DND-41 (cell line): Measurements from ENCODE around the gene UROC1.

Experiments
- EZH2 ChIP-seq: IDR thresholded peaks from 3 replicates; pipeline ENCODE4 v1.6.1; 2012; ENCODE audit warnings: borderline replicate concordance, low read depth, mild to moderate bottlenecking, moderate library complexity, low read length, inconsistent platforms; ENCODE audit not compliant: severe bottlenecking
- TF ChIP-seq, protein P1 (sequence below): IDR thresholded peaks from 2 replicates; pipeline ENCODE4 v1.5.1; 2012; ENCODE audit warnings: borderline replicate concordance, low read length, moderate library complexity, mild to moderate bottlenecking; ENCODE audit not compliant: poor library complexity, severe bottlenecking; ENCODE audit errors: extremely low read depth

DNA sequence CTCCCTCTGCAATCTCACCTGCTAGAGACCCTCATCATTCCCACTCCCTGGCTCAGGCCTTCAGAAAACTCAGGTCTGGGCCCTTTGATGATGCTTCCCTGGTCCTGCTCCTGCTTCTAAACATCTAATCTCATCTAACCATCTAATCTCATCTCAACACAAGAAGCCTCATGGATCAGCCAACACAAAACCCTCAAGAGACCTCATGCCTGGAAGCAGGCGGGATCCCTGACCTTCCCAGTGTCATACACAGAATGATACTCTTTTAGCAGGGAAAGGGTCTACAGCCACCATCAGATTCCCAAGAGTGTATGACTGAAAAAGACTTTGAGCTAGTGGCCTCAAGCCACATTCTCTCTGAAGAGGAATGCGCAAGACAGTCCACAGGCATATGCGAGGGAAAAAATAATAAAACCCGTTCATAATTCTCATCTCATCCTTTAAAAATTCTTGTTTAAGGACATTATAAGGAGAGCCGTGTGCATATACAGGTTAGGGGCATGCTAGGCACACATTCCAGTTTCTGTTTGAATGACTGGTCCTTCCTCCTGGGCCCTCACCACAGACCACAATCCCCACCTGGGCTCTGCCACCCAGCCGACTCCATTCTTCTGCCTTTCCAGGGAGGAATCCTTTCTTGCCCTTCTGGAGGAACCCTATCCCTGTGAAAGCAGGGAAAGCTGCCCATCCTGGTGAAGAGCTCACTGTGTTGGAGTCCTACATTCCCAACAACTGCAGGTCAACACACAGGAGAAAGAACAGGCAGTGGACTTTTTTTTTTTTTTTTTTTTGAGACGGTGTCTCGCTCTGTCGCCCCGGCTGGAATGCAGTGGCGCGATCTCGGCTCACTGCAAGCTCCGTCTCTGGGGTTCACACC lies 44.0 kb downstream of the UROC1 start:
- TF ChIP-seq, protein P1, sequence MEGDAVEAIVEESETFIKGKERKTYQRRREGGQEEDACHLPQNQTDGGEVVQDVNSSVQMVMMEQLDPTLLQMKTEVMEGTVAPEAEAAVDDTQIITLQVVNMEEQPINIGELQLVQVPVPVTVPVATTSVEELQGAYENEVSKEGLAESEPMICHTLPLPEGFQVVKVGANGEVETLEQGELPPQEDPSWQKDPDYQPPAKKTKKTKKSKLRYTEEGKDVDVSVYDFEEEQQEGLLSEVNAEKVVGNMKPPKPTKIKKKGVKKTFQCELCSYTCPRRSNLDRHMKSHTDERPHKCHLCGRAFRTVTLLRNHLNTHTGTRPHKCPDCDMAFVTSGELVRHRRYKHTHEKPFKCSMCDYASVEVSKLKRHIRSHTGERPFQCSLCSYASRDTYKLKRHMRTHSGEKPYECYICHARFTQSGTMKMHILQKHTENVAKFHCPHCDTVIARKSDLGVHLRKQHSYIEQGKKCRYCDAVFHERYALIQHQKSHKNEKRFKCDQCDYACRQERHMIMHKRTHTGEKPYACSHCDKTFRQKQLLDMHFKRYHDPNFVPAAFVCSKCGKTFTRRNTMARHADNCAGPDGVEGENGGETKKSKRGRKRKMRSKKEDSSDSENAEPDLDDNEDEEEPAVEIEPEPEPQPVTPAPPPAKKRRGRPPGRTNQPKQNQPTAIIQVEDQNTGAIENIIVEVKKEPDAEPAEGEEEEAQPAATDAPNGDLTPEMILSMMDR = no peak
- TF ChIP-seq EZH2 = no peak
